Tibial nerve (tissue), 4 donors: ENCODE data around the gene B3GALT5. TPM values are rescaled to one million over a fixed set of nuclear protein-coding genes. Genes with fewer than 3 reads are reported as not detected.

Source experiments
- DNase-seq, 2 donors: peaks; one replicate each; pipeline ENCODE4 v3.0.0-alpha.2; 2019; ENCODE audit warnings: low spot score in 2 of 2
- H3K27ac ChIP-seq, 4 donors: fragments of 200-600 bp; sonication (generic) in 3 of 4; one replicate each; pipeline ENCODE4 v1.5.1; 2017 to 2019; ENCODE audit warnings: mild to moderate bottlenecking in 1 of 4
- H3K27me3 ChIP-seq, 2 donors: fragments of 200-600 bp; sonication (generic) in 1 of 2; one replicate each; pipeline versions ENCODE4 v1.5.1 to v1.6.0; 2017 to 2019
- H3K36me3 ChIP-seq, 3 donors: fragments of 200-600 bp; sonication (generic); one replicate each; pipeline ENCODE4 v1.5.1; 2018 to 2019
- H3K4me1 ChIP-seq, 4 donors: fragments of 200-600 bp; sonication (generic) in 3 of 4; one replicate each; pipeline ENCODE4 v1.5.1; 2017 to 2019
- H3K4me3 ChIP-seq, 4 donors: fragments of 200-600 bp; sonication (generic) in 3 of 4; one replicate each; pipeline ENCODE4 v1.5.1; 2017 to 2019; ENCODE audit warnings: mild to moderate bottlenecking in 1 of 4, moderate library complexity in 1 of 4
- H3K9me3 ChIP-seq, 4 donors: fragments of 200-600 bp; sonication (generic) in 3 of 4; one replicate each; pipeline ENCODE4 v1.5.1; 2017 to 2019
- CTCF ChIP-seq, 5 experiments: fragments of 200-600 bp in 3 of 5; fragments of 450-650 bp in 2 of 5; sonication (generic) in 3 of 5; IDR thresholded peaks; one replicate each; pipeline ENCODE4 v1.5.1; 2016 to 2019; ENCODE audit warnings: antibody characterized with exemption in 5 of 5, mild to moderate bottlenecking in 3 of 5, moderate library complexity in 2 of 5
- EP300 ChIP-seq, 2 donors: sonication (generic); formaldehyde crosslinking; IDR thresholded peaks; one replicate each; pipeline ENCODE4 v1.6.1; 2017; ENCODE audit warnings: antibody characterized with exemption in 2 of 2, mild to moderate bottlenecking in 1 of 2
- POLR2A ChIP-seq, 2 donors: fragments of 450-650 bp; IDR thresholded peaks; one replicate each; pipeline ENCODE4 v1.6.1; 2017; ENCODE audit warnings: antibody characterized with exemption in 2 of 2, mild to moderate bottlenecking in 2 of 2, moderate library complexity in 2 of 2
- WGBS, 2 donors: methylation state at CpG; one replicate each; pipeline ENCODE4 v1.1.5; 2018; 5-methylcytosine and 5-hydroxymethylcytosine counted together
- total RNA-seq, 4 donors: library from RNA; depleted of rRNA; stranded (reverse); fragments of >200 nt; gene quantifications; one replicate each; pipeline ENCODE4 v1.1.0, GENCODE V29; 2016

The B3GALT5 gene
- total RNA-seq, 4 donors from 2014 or later: not detected

GRCh38 chr21:39631842-39632562 lies 19.3 kb downstream of the B3GALT5 start:
- Histone ChIP-seq H3K27me3 (no peaks in the 10 kb centered on the region), H3K9me3 (no peaks in the 10 kb centered on the region), H3K36me3 (no peaks in the 10 kb centered on the region), H3K4me1 (no peaks in the 10 kb centered on the region), H3K27ac (no peak overlapping the region), H3K4me3 (no peak overlapping the region)
- TF ChIP-seq EP300 (IDR thresholded peaks at IDR 0.05): no peak
- no peak for TF ChIP-seq CTCF (IDR thresholded peaks at IDR 0.05)
- TF ChIP-seq POLR2A (IDR thresholded peaks at IDR 0.05): no peak
- DNase-seq: no peak
- 85 to 90% methylated on average over 10 of the region's 10 CpGs for WGBS, 2 donors

- TF ChIP-seq EP300 (IDR thresholded peaks at IDR 0.05) (no peak), CTCF (IDR thresholded peaks at IDR 0.05) (no peak), POLR2A (IDR thresholded peaks at IDR 0.05) (no peak)
- DNase-seq: no peak
- no peaks in the 10 kb centered on the region for H3K4me1 ChIP-seq
- no peak overlapping the region for H3K4me3 ChIP-seq
- H3K36me3 ChIP-seq: no peaks in the 10 kb centered on the region
- H3K9me3 ChIP-seq: no peaks in the 10 kb centered on the region
- no peaks in the 10 kb centered on the region for H3K27me3 ChIP-seq
- no peak overlapping the region for H3K27ac ChIP-seq
- 76 to 94% methylated on average over 1 of the region's 1 CpG for WGBS, 2 donors
Measured at GRCh38 chr21:39632796-39633442, 20.2 kb downstream of the B3GALT5 start.

- Histone ChIP-seq H3K4me1 (no peaks in the 10 kb centered on the region), H3K27ac (no peak overlapping the region), H3K4me3 (no peak overlapping the region), H3K27me3 (peaks cover 0 to 5% of the 10 kb centered on the region in 2 donors), H3K36me3 (no peaks in the 10 kb centered on the region), H3K9me3 (no peaks in the 10 kb centered on the region)
- TF ChIP-seq POLR2A (IDR thresholded peaks at IDR 0.05) (no peak), CTCF (IDR thresholded peaks at IDR 0.05) (no peak), EP300 (IDR thresholded peaks at IDR 0.05) (no peak)
- 65 to 73% methylated on average over 5 of the region's 5 CpGs for WGBS, 2 donors
- no peak for DNase-seq
Measured at GRCh38 chr21:39633770-39634181, 21.0 kb downstream of the B3GALT5 start.

DNA sequence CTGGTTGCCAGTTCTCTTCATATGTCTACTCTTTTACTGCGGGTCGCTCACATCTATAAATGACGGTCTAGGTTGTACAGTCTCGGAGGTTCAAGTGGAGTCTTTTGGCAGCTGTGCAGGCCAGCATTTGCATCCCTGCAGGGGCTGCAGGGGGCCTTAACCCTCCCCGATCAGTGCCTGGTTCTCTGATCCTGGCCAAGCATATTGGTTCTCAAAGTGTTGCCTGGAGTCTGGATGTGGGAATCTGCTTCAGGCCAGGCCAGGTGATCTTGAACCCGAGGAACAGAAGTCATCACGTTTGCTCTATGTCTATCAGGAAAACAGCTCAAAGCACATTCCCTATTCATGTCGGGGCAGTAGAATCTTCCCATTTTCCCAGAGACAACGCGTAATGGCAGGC lies 21.8 kb downstream of the B3GALT5 start:
- WGBS, 2 donors: 90 to 94% methylated on average over 10 of the region's 10 CpGs
- no peak for TF ChIP-seq EP300 (IDR thresholded peaks at IDR 0.05)
- no peak for TF ChIP-seq CTCF (IDR thresholded peaks at IDR 0.05)
- H3K27ac ChIP-seq: no peak overlapping the region
- no peaks in the 10 kb centered on the region for H3K36me3 ChIP-seq
- H3K4me3 ChIP-seq: no peak overlapping the region
- no peak for DNase-seq
- H3K9me3 ChIP-seq: no peaks in the 10 kb centered on the region
- peaks cover 0 to 7% of the 10 kb centered on the region in 2 donors for H3K27me3 ChIP-seq
- no peaks in the 10 kb centered on the region for H3K4me1 ChIP-seq

DNA sequence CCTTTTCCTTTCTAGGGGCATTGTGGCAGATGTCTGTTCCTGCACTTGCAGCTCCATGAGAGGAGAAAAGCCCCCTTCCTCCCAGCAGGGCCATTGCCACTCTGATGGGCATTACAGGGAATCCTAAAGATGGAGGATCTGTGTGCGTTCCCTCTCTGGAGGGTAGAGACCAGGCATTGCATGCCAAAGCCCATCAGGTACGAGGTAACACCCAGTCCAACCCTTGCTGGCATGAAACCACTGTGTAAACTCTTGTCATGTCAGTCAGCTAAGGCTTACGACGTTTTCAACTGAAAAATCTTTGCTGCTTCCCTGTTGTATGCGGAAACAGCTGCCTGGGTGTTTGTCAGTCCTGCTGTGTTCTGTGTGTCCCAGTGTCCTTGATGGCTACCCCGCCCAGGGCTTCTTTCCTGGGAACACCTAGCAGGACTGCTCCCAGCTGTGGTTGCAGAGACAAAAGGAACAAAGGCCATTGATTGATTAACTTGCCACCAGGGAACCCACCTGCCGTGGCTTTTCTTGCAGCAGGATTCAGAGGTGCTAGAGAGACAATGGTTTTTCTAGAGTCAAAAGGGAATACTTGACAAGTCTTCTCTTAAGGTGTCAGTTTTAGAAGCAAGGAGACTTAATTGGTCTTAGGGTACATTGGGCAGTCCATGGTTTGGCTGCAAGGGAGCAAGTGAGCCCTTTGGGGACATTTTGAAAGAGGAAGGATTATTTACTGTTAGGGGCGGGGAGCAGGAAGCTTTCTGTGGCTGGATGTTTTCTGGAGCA lies 24.6 kb downstream of the B3GALT5 start:
- Histone ChIP-seq H3K4me3 (no peak overlapping the region), H3K36me3 (no peaks in the 10 kb centered on the region), H3K27me3 (peaks cover 0 to 7% of the 10 kb centered on the region in 2 donors), H3K27ac (peak overlapping the region in 1 of 4 donors; percentile 34), H3K9me3 (no peaks in the 10 kb centered on the region), H3K4me1 (no peaks in the 10 kb centered on the region)
- 71 to 80% methylated on average over 8 of the region's 8 CpGs for WGBS, 2 donors
- DNase-seq: no peak
- TF ChIP-seq POLR2A (IDR thresholded peaks at IDR 0.05) (no peak), CTCF (IDR thresholded peaks at IDR 0.05) (no peak), EP300 (IDR thresholded peaks at IDR 0.05) (no peak)
